ENCODE data around the gene CALD1.

The CALD1 gene

GRCh38 chr7:134741907-134742635, 37.4 kb upstream of the CALD1 start:
- Histone ChIP-seq H3K79me2 (ENCODE audit: insufficient read depth, low read length) (no peaks in the 10 kb centered on the region), H3K4me3 (ENCODE audit: insufficient read depth, low read length, poor library complexity, severe bottlenecking) (no peak overlapping the region), H2AFZ (ENCODE audit: low read depth, low read length, severe bottlenecking) (no peak overlapping the region), H3K27ac (ENCODE audit: low read depth, low read length) (no peak overlapping the region), H3K27me3 (ENCODE audit: low read length) (no peaks in the 10 kb centered on the region), H3F3A (ENCODE audit: insufficient read depth) (no peaks in the 10 kb centered on the region), H3K4me2 (ENCODE audit: low read depth, low read length, poor library complexity, severe bottlenecking) (no peak overlapping the region), H3K9me2 (replicated peaks; ENCODE audit: insufficient read depth, low read length) (no peaks in the 10 kb centered on the region), H3K36me3 (ENCODE audit: low read length) (no peaks in the 10 kb centered on the region), H3K9ac (ENCODE audit: low read length) (no peak overlapping the region), H4K20me1 (ENCODE audit: low read depth, low read length) (no peaks in the 10 kb centered on the region), H3K9me3 (ENCODE audit: insufficient read depth, low read length) (no peaks in the 10 kb centered on the region)
- TF ChIP-seq CTCF (IDR thresholded peaks at IDR 0.05; ENCODE audit: insufficient read depth, low read length, poor library complexity, severe bottlenecking) (no peak), EZH2phosphoT487 (conservative IDR thresholded peaks at IDR 0.05; ENCODE audit: low read length) (no peak)

GRCh38 chr7:134742688-134743350, 36.6 kb upstream of the CALD1 start:
- H3K9ac ChIP-seq (ENCODE audit: low read length): no peak overlapping the region

GRCh38 chr7:134744569-134744968, 34.9 kb upstream of the CALD1 start:
- no peak for TF ChIP-seq EZH2phosphoT487 (conservative IDR thresholded peaks at IDR 0.05; ENCODE audit: low read length)
- no peak for TF ChIP-seq CTCF (IDR thresholded peaks at IDR 0.05; ENCODE audit: insufficient read depth, low read length, poor library complexity, severe bottlenecking)
- Histone ChIP-seq H3K4me3 (ENCODE audit: insufficient read depth, low read length, poor library complexity, severe bottlenecking) (no peak overlapping the region), H3K4me2 (ENCODE audit: low read depth, low read length, poor library complexity, severe bottlenecking) (no peak overlapping the region), H3K9me3 (ENCODE audit: insufficient read depth, low read length) (no peaks in the 10 kb centered on the region), H3K27me3 (ENCODE audit: low read length) (no peaks in the 10 kb centered on the region), H2AFZ (ENCODE audit: low read depth, low read length, severe bottlenecking) (no peak overlapping the region), H3K79me2 (ENCODE audit: insufficient read depth, low read length) (no peaks in the 10 kb centered on the region), H3F3A (ENCODE audit: insufficient read depth) (no peaks in the 10 kb centered on the region), H3K9me2 (replicated peaks; ENCODE audit: insufficient read depth, low read length) (no peaks in the 10 kb centered on the region), H4K20me1 (ENCODE audit: low read depth, low read length) (no peaks in the 10 kb centered on the region), H3K36me3 (ENCODE audit: low read length) (no peaks in the 10 kb centered on the region), H3K9ac (ENCODE audit: low read length) (no peak overlapping the region), H3K27ac (ENCODE audit: low read depth, low read length) (no peak overlapping the region)

More at GRCh38 chr7:134742688-134743350, 36.6 kb upstream of the CALD1 start:
- Histone ChIP-seq H3F3A (ENCODE audit: insufficient read depth) (no peaks in the 10 kb centered on the region), H3K27ac (ENCODE audit: low read depth, low read length) (no peak overlapping the region), H3K36me3 (ENCODE audit: low read length) (no peaks in the 10 kb centered on the region), H3K4me2 (ENCODE audit: low read depth, low read length, poor library complexity, severe bottlenecking) (no peak overlapping the region), H3K9me2 (replicated peaks; ENCODE audit: insufficient read depth, low read length) (no peaks in the 10 kb centered on the region), H3K9me3 (ENCODE audit: insufficient read depth, low read length) (no peaks in the 10 kb centered on the region), H3K27me3 (ENCODE audit: low read length) (no peaks in the 10 kb centered on the region), H2AFZ (ENCODE audit: low read depth, low read length, severe bottlenecking) (no peak overlapping the region), H4K20me1 (ENCODE audit: low read depth, low read length) (no peaks in the 10 kb centered on the region), H3K4me3 (ENCODE audit: insufficient read depth, low read length, poor library complexity, severe bottlenecking) (no peak overlapping the region), H3K79me2 (ENCODE audit: insufficient read depth, low read length) (no peaks in the 10 kb centered on the region)
- TF ChIP-seq CTCF (IDR thresholded peaks at IDR 0.05; ENCODE audit: insufficient read depth, low read length, poor library complexity, severe bottlenecking) (no peak), EZH2phosphoT487 (conservative IDR thresholded peaks at IDR 0.05; ENCODE audit: low read length) (no peak)

All from SU-DHL-6 (cell line).